ENCODE data around the gene KCNK13. TPM values are rescaled to one million over a fixed set of nuclear protein-coding genes. Genes with fewer than 3 reads are reported as not detected.
"Not testable (repeated sequence)": the region's sequence is repeated elsewhere in the genome, so short reads cannot be mapped to it uniquely, and the experiment has no call there.

KCNK13 gene
- total RNA-seq, 3 donors from 2014 or later = 0.16 to 0.66 (median 0.59) TPM

- no peaks in the 10 kb centered on the region for H3K9me3 ChIP-seq
- intact Hi-C loops (cut with DNase I; ENCODE audit: low total_unique reads) = no loop called here
- H3K27ac ChIP-seq = no peak overlapping the region
- H3K4me1 ChIP-seq = no peaks in the 10 kb centered on the region
- no peak overlapping the region for H3K4me3 ChIP-seq
- TF ChIP-seq POLR2AphosphoS5 (IDR thresholded peaks at IDR 0.05) = no peak
- TF ChIP-seq POLR2A (IDR thresholded peaks at IDR 0.05) = no peak
- TF ChIP-seq CTCF (IDR thresholded peaks at IDR 0.05) = no peak
- DNase-seq (ENCODE audit: low spot score in 2 of 2) = no peak
- no peaks in the 10 kb centered on the region for H3K36me3 ChIP-seq
- H3K27me3 ChIP-seq = peaks cover 0 to 2% of the 10 kb centered on the region in 2 donors
Observed at GRCh38 chr14:90191585-90191984, 129.8 kb downstream of the KCNK13 start.

GRCh38 chr14:90193925-90194324 is 132.1 kb downstream of the KCNK13 start:
- H3K4me3 ChIP-seq = no peak overlapping the region
- peaks cover 0 to 9% of the 10 kb centered on the region in 2 donors for H3K27me3 ChIP-seq
- no peaks in the 10 kb centered on the region for H3K36me3 ChIP-seq
- no peak overlapping the region for H3K27ac ChIP-seq
- intact Hi-C loops (cut with DNase I; ENCODE audit: low total_unique reads) = no loop called here
- no peak for DNase-seq (ENCODE audit: low spot score in 2 of 2)
- no peaks in the 10 kb centered on the region for H3K9me3 ChIP-seq
- no peak for TF ChIP-seq POLR2AphosphoS5 (IDR thresholded peaks at IDR 0.05)
- TF ChIP-seq CTCF (IDR thresholded peaks at IDR 0.05) = no peak
- TF ChIP-seq POLR2A (IDR thresholded peaks at IDR 0.05) = no peak
- no peaks in the 10 kb centered on the region for H3K4me1 ChIP-seq

- no peaks in the 10 kb centered on the region for H3K36me3 ChIP-seq
- no peak overlapping the region for H3K4me3 ChIP-seq
- intact Hi-C loops (cut with DNase I; ENCODE audit: low total_unique reads) = no loop called here
- TF ChIP-seq POLR2A (IDR thresholded peaks at IDR 0.05) (no peak), CTCF (IDR thresholded peaks at IDR 0.05) (no peak), POLR2AphosphoS5 (IDR thresholded peaks at IDR 0.05) (no peak)
- DNase-seq (ENCODE audit: low spot score in 2 of 2) = no peak
- H3K27me3 ChIP-seq = peaks cover 0 to 9% of the 10 kb centered on the region in 2 donors
- H3K9me3 ChIP-seq = no peaks in the 10 kb centered on the region
- no peak overlapping the region for H3K27ac ChIP-seq
- no peaks in the 10 kb centered on the region for H3K4me1 ChIP-seq
Observed at GRCh38 chr14:90194706-90195105, 132.9 kb downstream of the KCNK13 start.

- Histone ChIP-seq H3K4me1 (no peaks in the 10 kb centered on the region), H3K27me3 (peaks cover 0 to 12% of the 10 kb centered on the region in 2 donors), H3K9me3 (peaks cover 0 to 7% of the 10 kb centered on the region in 2 donors), H3K4me3 (no peak overlapping the region), H3K27ac (no peak overlapping the region), H3K36me3 (no peaks in the 10 kb centered on the region)
- intact Hi-C loops (cut with DNase I; ENCODE audit: low total_unique reads) = no loop called here
- TF ChIP-seq POLR2A (IDR thresholded peaks at IDR 0.05) (no peak), CTCF (IDR thresholded peaks at IDR 0.05) (no peak), POLR2AphosphoS5 (IDR thresholded peaks at IDR 0.05) (no peak)
- DNase-seq (ENCODE audit: low spot score in 2 of 2) = no peak
Observed at GRCh38 chr14:90198541-90199060, 136.8 kb downstream of the KCNK13 start.

- DNase-seq (ENCODE audit: low spot score in 2 of 2); H3K36me3 ChIP-seq; H3K4me3 ChIP-seq; H3K4me1 ChIP-seq; H3K27ac ChIP-seq; intact Hi-C loops (cut with DNase I; ENCODE audit: low total_unique reads): not testable (repeated sequence)
- peaks cover 0 to 12% of the 10 kb centered on the region in 2 donors for H3K27me3 ChIP-seq
- peaks cover 0 to 13% of the 10 kb centered on the region in 2 donors for H3K9me3 ChIP-seq
Observed at GRCh38 chr14:90200546-90200945, 138.8 kb downstream of the KCNK13 start.

GRCh38 chr14:90201344-90201743 is 139.6 kb downstream of the KCNK13 start:
- Histone ChIP-seq H3K27me3 (peaks cover 0 to 10% of the 10 kb centered on the region in 2 donors), H3K4me3 (no peak overlapping the region), H3K9me3 (peaks cover 0 to 13% of the 10 kb centered on the region in 2 donors), H3K4me1 (no peaks in the 10 kb centered on the region), H3K27ac (no peak overlapping the region), H3K36me3 (no peaks in the 10 kb centered on the region)
- no peak for DNase-seq (ENCODE audit: low spot score in 2 of 2)
- intact Hi-C loops (cut with DNase I; ENCODE audit: low total_unique reads) = no loop called here
- TF ChIP-seq POLR2A (IDR thresholded peaks at IDR 0.05) = no peak
- TF ChIP-seq CTCF (IDR thresholded peaks at IDR 0.05) = no peak
- no peak for TF ChIP-seq POLR2AphosphoS5 (IDR thresholded peaks at IDR 0.05)

Data from breast epithelium (tissue), 4 donors.